Measurements from ENCODE around the gene USP6NL. TPM values are rescaled to one million over a fixed set of nuclear protein-coding genes. Genes with fewer than 3 reads are reported as not detected.

USP6NL gene
- polyA plus RNA-seq, 3 donors, result 5.5 to 7.7 (median 6.7) TPM

DNA sequence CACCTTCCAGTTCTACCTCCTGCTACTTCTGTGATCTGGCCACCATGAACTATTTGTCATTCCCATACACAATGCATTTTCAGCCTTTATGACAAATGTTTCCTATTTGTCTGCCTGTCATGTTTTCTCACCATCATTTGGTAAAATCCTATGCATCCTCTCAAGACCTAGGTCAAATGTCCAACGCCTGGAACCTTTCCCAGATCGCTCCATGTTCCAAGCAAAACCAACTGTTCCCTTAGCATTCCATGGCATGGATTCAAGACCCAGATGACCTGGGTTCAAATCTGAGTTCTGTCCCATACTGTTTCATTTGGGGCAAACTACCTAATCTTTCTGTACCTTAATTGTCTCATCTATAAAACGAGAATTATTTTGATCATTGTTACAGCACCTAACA, 98.9 kb downstream of the USP6NL start:
- peaks cover 0 to 14% of the 10 kb centered on the region in 2 donors for H3K36me3 ChIP-seq (replicated peaks in 1 of 2; ENCODE audit: control insufficient read depth in 1 of 2, insufficient read depth in 2 of 2, low read length in 2 of 2)
- no peaks in the 10 kb centered on the region for H3K27me3 ChIP-seq (ENCODE audit: control insufficient read depth in 2 of 2, insufficient read depth in 2 of 2, low read length in 2 of 2)
- no peak overlapping the region for H3K4me3 Mint-ChIP-seq
- no peak overlapping the region for H3K4me2 ChIP-seq (replicated peaks; ENCODE audit: extremely low read depth, low read length, poor library complexity, severe bottlenecking)
- intact Hi-C loops (cut with micrococcal nuclease), result no loop called here
- H3K27ac ChIP-seq (ENCODE audit: low read depth in 1 of 2, low read length in 2 of 2), result no peak overlapping the region
- H3K79me2 ChIP-seq (ENCODE audit: insufficient read depth, low read length), result no peaks in the 10 kb centered on the region
- H3K27me3 Mint-ChIP-seq (ENCODE audit: low read depth in 3 of 3), result peaks cover 0 to 6% (median 3%) of the 10 kb centered on the region in 3 donors
- H3K9me3 Mint-ChIP-seq, result no peaks in the 10 kb centered on the region
- no peaks in the 10 kb centered on the region for H3K4me1 ChIP-seq (ENCODE audit: control insufficient read depth in 1 of 2, insufficient read depth in 2 of 2, low read length in 2 of 2)
- no peak overlapping the region for H3K27ac Mint-ChIP-seq
- TF ChIP-seq, protein P1, sequence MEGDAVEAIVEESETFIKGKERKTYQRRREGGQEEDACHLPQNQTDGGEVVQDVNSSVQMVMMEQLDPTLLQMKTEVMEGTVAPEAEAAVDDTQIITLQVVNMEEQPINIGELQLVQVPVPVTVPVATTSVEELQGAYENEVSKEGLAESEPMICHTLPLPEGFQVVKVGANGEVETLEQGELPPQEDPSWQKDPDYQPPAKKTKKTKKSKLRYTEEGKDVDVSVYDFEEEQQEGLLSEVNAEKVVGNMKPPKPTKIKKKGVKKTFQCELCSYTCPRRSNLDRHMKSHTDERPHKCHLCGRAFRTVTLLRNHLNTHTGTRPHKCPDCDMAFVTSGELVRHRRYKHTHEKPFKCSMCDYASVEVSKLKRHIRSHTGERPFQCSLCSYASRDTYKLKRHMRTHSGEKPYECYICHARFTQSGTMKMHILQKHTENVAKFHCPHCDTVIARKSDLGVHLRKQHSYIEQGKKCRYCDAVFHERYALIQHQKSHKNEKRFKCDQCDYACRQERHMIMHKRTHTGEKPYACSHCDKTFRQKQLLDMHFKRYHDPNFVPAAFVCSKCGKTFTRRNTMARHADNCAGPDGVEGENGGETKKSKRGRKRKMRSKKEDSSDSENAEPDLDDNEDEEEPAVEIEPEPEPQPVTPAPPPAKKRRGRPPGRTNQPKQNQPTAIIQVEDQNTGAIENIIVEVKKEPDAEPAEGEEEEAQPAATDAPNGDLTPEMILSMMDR (IDR thresholded peaks at IDR 0.05), result no peak
- DNase-seq, result no peak
- H3K9ac ChIP-seq (ENCODE audit: insufficient read depth, low read length, poor library complexity, severe bottlenecking), result no peak overlapping the region
- H3K36me3 Mint-ChIP-seq, result peaks cover 7 to 16% of the 10 kb centered on the region in 2 donors
- H3K4me3 ChIP-seq (replicated peaks in 1 of 3; ENCODE audit: low read depth in 2 of 3, low read length in 3 of 3), result no peak overlapping the region
- H4K20me1 ChIP-seq (ENCODE audit: insufficient read depth, low read length), result no peaks in the 10 kb centered on the region
- H2AFZ ChIP-seq (ENCODE audit: insufficient read depth, low read depth, low read length, poor library complexity, severe bottlenecking), result no peak overlapping the region
- peaks cover 12% of the 10 kb centered on the region for H3K4me1 Mint-ChIP-seq
- H3K9me3 ChIP-seq (replicated peaks in 1 of 2; ENCODE audit: control insufficient read depth in 1 of 2, insufficient read depth in 1 of 2, low read length in 2 of 2), result no peaks in the 10 kb centered on the region
- 100% methylated on average over 2 of the region's 3 CpGs for WGBS (ENCODE audit: insufficient coverage)

DNA sequence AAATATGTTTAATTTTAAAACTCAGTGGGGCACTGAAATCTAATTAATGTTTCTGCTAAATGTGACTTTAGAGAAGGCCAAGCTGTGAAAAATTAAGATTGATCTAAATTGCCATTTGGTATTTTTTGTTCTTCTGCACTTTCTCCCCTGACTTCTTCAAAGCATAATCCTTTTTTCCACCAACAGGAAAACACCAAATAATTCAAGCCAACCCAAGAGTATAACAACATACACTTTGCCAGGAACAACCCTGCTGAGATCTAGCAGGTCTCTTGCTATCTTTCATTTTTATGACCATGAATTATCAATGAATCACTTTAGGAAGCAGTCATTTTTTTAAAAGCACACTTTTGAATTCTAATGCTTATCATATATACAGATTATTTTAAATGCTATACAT, 100.1 kb downstream of the USP6NL start:
- H4K20me1 ChIP-seq (ENCODE audit: insufficient read depth, low read length), result no peaks in the 10 kb centered on the region
- Mint-ChIP-seq H3K4me3 (no peak overlapping the region), H3K9me3 (no peaks in the 10 kb centered on the region), H3K4me1 (peaks cover 4% of the 10 kb centered on the region), H3K27me3 (ENCODE audit: low read depth in 3 of 3) (peaks cover 0 to 4% (median 0%) of the 10 kb centered on the region in 3 donors), H3K36me3 (peaks cover 7 to 15% of the 10 kb centered on the region in 2 donors), H3K27ac (no peak overlapping the region)
- H2AFZ ChIP-seq (ENCODE audit: insufficient read depth, low read depth, low read length, poor library complexity, severe bottlenecking), result no peak overlapping the region
- H3K9ac ChIP-seq (ENCODE audit: insufficient read depth, low read length, poor library complexity, severe bottlenecking), result no peak overlapping the region
- TF ChIP-seq, protein P1 (IDR thresholded peaks at IDR 0.05), result no peak
- no peak overlapping the region for H3K4me2 ChIP-seq (replicated peaks; ENCODE audit: extremely low read depth, low read length, poor library complexity, severe bottlenecking)
- H3K79me2 ChIP-seq (ENCODE audit: insufficient read depth, low read length), result no peaks in the 10 kb centered on the region
- DNase-seq, result no peak
- no peak overlapping the region for H3K27ac ChIP-seq (ENCODE audit: low read depth in 1 of 2, low read length in 2 of 2)
- H3K9me3 ChIP-seq (replicated peaks in 1 of 2; ENCODE audit: control insufficient read depth in 1 of 2, insufficient read depth in 1 of 2, low read length in 2 of 2), result no peaks in the 10 kb centered on the region
- intact Hi-C loops (cut with micrococcal nuclease), result no loop called here
- H3K27me3 ChIP-seq (ENCODE audit: control insufficient read depth in 2 of 2, insufficient read depth in 2 of 2, low read length in 2 of 2), result no peaks in the 10 kb centered on the region
- peaks cover 0 to 16% of the 10 kb centered on the region in 2 donors for H3K36me3 ChIP-seq (replicated peaks in 1 of 2; ENCODE audit: control insufficient read depth in 1 of 2, insufficient read depth in 2 of 2, low read length in 2 of 2)
- H3K4me1 ChIP-seq (ENCODE audit: control insufficient read depth in 1 of 2, insufficient read depth in 2 of 2, low read length in 2 of 2), result no peaks in the 10 kb centered on the region
- H3K4me3 ChIP-seq (replicated peaks in 1 of 3; ENCODE audit: low read depth in 2 of 3, low read length in 3 of 3), result no peak overlapping the region

Data from CD14-positive monocyte (primary cell).